ENCODE data around the gene HCK.

Gene HCK

DNA sequence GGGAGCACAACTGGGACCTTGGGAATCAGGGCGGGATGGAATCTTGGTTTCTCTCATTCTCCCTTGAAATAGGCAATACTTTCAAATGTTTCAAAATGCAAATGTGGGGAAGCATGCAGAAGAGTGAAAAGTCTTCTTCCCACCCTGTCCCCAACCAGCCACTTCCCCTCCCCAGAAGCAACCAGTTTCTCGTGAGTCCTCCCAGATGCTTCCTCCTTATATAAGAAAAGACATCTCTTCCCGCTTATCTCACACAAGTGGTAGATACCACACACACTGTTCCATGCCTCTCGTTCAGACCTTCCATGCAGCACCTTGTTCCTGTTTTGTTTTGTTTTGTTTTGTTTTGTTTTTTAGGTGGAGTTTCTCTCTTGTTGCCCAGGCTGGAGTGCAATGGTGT, 25.1 kb downstream of the HCK start:
- H3K4me3 ChIP-seq (replicated peaks in 1 of 2; ENCODE audit: low read depth in 2 of 2, low read length in 2 of 2): no peak overlapping the region
- TF ChIP-seq, protein P1, sequence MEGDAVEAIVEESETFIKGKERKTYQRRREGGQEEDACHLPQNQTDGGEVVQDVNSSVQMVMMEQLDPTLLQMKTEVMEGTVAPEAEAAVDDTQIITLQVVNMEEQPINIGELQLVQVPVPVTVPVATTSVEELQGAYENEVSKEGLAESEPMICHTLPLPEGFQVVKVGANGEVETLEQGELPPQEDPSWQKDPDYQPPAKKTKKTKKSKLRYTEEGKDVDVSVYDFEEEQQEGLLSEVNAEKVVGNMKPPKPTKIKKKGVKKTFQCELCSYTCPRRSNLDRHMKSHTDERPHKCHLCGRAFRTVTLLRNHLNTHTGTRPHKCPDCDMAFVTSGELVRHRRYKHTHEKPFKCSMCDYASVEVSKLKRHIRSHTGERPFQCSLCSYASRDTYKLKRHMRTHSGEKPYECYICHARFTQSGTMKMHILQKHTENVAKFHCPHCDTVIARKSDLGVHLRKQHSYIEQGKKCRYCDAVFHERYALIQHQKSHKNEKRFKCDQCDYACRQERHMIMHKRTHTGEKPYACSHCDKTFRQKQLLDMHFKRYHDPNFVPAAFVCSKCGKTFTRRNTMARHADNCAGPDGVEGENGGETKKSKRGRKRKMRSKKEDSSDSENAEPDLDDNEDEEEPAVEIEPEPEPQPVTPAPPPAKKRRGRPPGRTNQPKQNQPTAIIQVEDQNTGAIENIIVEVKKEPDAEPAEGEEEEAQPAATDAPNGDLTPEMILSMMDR (IDR thresholded peaks at IDR 0.05; ENCODE audit: low read depth, low read length): no peak
- no peak for DNase-seq (ENCODE audit: low read depth in 2 of 2)

DNA sequence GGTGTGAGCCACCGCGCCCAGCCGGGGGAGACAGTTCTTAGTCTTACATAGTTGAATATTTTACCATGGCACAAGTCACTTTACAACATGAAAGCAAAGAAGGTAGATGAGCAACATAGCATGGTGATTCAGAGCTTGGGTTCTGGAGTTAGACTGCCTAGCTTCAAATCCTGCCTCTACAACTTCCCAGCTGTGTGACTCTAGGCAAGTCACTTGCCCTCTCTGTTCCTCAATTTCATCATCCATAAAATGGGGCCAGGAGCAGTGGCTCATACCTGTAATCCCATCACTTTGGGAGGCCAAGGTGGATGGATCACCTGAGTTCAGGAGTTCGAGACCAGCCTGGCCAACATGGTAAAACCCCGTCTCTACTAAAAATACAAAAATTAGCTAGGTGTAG, 26.3 kb downstream of the HCK start:
- TF ChIP-seq, protein P1 (IDR thresholded peaks at IDR 0.05; ENCODE audit: low read depth, low read length): no peak
- no peak for DNase-seq (ENCODE audit: low read depth in 2 of 2)
- H3K4me3 ChIP-seq (replicated peaks in 1 of 2; ENCODE audit: low read depth in 2 of 2, low read length in 2 of 2): no peak overlapping the region

DNA sequence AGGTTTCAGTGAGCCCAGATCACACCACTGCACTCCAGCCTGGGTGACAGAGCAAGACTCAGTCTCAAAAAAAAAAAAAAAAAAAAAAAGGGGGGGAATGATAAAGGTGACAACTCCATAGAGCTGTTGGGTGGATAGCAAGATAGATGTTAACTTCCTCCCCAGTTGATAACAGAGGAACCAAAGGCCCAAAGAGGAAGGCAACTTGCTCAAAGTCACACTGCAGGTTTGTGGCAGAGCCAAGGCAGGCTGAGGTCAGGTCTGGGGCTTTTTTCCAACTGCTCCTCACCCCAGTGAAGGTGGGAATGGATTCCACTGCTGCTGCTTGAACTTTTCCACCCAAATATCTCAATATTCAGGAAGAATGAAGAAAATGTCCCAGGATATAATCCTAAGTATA, 26.7 kb downstream of the HCK start:
- H3K4me3 ChIP-seq (replicated peaks in 1 of 2; ENCODE audit: low read depth in 2 of 2, low read length in 2 of 2): no peak overlapping the region
- no peak for DNase-seq (ENCODE audit: low read depth in 2 of 2)
- TF ChIP-seq, protein P1 (IDR thresholded peaks at IDR 0.05; ENCODE audit: low read depth, low read length): no peak

DNA sequence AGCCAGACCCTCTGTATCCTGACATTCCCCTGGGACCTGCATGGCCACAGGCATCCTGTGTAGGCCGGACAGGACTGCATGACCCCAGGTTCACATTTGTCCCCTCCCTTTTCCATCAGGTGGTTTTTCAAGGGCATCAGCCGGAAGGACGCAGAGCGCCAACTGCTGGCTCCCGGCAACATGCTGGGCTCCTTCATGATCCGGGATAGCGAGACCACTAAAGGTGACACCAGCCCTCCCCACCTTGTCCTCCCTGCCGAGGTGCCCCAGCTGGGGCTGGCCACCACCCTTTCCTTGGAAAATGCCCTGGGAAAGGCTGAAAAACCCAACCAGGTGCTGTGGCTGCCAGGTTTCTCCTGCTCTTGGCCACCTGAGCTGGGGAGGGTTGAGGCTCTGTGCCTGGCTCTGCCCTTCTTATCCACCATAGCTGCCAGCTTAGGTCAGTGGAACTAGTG, 27.6 kb downstream of the HCK start:
- TF ChIP-seq, protein P1 (IDR thresholded peaks at IDR 0.05; ENCODE audit: low read depth, low read length): no peak
- DNase-seq (ENCODE audit: low read depth in 2 of 2): no peak
- no peak overlapping the region for H3K4me3 ChIP-seq (replicated peaks in 1 of 2; ENCODE audit: low read depth in 2 of 2, low read length in 2 of 2)

DNA sequence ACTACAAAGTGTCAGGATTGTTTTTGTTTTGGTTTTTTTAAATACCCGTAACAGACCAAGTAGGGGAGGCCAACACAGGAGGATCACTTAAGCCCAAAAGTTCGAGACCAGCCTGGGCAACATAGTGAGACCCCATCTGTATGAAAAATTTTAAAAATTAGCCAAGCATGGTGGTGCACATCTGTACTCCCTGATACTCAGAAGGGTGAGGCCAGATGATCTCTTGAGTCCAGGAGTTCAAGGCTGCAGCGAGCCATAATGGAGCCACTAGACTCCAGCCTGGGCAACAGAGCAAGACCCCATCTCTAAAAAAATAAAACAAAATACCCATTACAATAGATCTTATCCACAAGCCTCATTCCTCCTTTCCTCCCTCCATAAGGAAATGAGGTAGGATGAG, 28.7 kb downstream of the HCK start:
- DNase-seq (ENCODE audit: low read depth in 2 of 2): no peak
- H3K4me3 ChIP-seq (replicated peaks in 1 of 2; ENCODE audit: low read depth in 2 of 2, low read length in 2 of 2): no peak overlapping the region
- TF ChIP-seq, protein P1 (IDR thresholded peaks at IDR 0.05; ENCODE audit: low read depth, low read length): no peak

DNA sequence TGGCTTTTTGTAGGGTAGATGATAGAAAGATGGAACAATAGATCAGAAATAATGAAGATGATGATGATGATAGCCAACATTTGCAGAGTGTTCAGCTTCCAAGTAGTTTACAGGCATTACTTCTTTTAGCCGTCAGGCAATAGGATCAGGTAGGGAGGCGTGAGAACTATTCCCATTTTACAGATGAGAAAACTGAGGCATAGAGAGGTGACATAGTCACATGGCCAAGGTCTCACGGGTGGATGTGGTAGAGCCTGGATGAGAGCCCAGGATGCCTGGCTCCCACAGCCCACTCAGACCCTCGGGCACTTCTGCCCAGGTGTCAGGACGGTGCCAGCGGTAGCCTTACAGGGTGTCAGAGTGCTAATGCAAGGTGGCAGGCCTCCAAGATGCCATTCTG, 31.4 kb downstream of the HCK start:
- no peak for DNase-seq (ENCODE audit: low read depth in 2 of 2)
- TF ChIP-seq, protein P1 (IDR thresholded peaks at IDR 0.05; ENCODE audit: low read depth, low read length): no peak

DNA sequence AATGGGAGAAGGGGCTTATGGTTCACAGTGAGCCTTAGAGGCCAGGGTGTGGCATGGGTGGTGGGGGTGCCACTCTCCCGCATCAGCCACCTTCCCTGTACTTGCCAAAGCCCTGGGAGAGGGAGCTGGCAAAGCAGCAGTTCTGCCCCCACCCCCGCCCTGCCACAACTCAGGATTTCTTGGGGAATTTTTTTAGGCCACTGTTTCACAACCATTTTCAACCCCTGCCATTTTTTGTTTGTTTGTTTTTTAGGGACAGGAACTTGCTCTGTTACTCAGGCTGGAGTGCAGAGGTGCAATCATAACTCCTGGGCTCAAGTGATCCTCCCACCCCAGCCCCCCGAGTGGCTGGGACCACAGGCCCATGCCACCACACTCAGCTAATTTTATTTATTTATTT, 35.0 kb downstream of the HCK start:
- no peak overlapping the region for H3K4me3 ChIP-seq (replicated peaks in 1 of 2; ENCODE audit: low read depth in 2 of 2, low read length in 2 of 2)
- TF ChIP-seq, protein P1 (IDR thresholded peaks at IDR 0.05; ENCODE audit: low read depth, low read length): no peak
- DNase-seq (ENCODE audit: low read depth in 2 of 2): no peak

More for the DNA sequence above, 31.4 kb downstream of the HCK start:
- no peak overlapping the region for H3K4me3 ChIP-seq (replicated peaks in 1 of 2; ENCODE audit: low read depth in 2 of 2, low read length in 2 of 2)
